ENCODE measurements around the gene TBX21.
A peak's percentile ranks its signal among the peaks of the same experiment; 100 is the strongest.

The TBX21 gene

DNA sequence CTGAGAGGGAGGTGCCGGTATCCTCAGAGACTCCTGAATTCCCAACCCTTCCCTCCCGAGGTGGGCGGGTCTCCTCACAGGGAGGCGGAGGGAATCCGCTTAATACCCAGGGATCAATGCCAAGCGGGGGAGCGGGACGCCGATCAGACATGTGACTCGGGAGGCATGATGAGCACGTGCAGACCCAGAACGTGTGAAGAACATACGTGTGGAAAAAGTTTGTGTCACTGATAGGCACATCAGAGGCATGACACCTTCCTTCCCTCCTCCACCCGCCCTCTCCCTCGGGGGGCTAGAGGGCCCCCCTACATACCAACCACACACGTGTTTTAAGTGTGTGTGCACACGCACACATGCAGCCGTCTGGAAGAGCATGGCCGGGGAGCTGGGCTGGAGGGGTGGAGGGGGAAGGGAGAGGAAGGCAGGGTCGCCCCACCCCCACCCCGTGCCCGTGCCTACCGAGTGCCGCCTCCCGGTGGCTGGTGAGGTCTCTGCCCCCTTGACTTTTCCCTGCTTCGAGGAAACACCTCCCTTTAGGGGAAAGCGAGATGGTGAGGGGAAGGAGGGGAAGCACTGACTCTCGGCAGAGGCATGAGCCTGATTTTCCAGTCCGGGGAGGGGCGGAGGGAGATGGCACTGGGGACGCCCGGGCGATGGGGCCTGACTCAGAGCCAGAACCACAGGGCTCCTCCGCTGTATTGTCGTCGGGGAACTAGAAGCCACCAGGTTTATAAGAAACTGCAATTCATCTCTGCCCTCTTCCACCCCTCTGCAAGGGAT lies 12.1 kb upstream of the TBX21 start:
- Histone ChIP-seq H3K27ac (no peak overlapping the region), H3K4me3 (peak overlapping the region; percentile 35)
- TF ChIP-seq, protein P1, sequence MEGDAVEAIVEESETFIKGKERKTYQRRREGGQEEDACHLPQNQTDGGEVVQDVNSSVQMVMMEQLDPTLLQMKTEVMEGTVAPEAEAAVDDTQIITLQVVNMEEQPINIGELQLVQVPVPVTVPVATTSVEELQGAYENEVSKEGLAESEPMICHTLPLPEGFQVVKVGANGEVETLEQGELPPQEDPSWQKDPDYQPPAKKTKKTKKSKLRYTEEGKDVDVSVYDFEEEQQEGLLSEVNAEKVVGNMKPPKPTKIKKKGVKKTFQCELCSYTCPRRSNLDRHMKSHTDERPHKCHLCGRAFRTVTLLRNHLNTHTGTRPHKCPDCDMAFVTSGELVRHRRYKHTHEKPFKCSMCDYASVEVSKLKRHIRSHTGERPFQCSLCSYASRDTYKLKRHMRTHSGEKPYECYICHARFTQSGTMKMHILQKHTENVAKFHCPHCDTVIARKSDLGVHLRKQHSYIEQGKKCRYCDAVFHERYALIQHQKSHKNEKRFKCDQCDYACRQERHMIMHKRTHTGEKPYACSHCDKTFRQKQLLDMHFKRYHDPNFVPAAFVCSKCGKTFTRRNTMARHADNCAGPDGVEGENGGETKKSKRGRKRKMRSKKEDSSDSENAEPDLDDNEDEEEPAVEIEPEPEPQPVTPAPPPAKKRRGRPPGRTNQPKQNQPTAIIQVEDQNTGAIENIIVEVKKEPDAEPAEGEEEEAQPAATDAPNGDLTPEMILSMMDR (IDR thresholded peaks at IDR 0.05), result no peak
- DNase-seq (ENCODE audit: low spot score), result no peak

DNA sequence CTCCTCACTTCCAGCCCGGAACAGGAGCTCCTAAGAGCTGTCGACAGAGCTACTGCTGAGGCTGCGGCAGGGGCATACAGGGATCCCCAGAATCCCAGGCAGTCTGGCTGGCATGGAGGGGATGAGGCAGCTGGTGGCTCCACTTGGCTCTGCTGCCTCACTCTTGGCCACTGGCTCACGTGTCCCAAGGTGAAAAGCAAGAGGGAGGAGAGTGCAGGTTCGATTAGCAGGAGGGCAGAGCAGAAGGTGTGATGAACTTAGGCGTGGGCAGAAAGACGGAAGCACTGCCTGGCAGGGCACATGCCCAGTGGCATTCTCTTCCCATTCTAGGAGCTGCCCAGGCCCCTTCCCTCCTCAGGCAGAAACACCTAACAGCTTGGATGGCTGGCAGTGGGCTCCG lies 11.3 kb upstream of the TBX21 start:
- TF ChIP-seq, protein P1 (IDR thresholded peaks at IDR 0.05), result no peak
- DNase-seq (ENCODE audit: low spot score), result no peak
- H3K4me3 ChIP-seq, result no peak overlapping the region
- H3K27ac ChIP-seq, result no peak overlapping the region

DNA sequence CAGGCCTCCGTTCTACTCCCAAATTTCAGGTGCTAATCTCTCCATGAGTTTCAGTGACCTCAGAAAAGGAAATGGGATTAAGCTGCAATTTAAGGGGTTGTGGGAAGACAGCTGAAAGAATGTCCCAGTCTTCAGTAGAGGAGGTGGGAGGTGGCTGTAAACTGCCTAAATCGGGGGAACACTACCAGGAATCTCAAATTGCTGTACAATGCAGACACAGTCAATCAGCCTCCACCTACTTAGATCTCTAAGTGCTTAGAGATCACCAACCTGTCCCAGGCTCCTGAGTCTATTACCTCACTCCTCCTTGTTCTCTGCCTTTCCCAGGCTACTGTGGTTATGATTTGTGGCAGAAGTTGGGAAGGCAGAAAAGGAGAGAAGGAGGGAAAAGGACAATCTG lies 8.3 kb upstream of the TBX21 start:
- no peak overlapping the region for H3K4me3 ChIP-seq
- H3K27ac ChIP-seq, result no peak overlapping the region
- DNase-seq (ENCODE audit: low spot score), result no peak
- TF ChIP-seq, protein P1 (IDR thresholded peaks at IDR 0.05), result no peak

DNA sequence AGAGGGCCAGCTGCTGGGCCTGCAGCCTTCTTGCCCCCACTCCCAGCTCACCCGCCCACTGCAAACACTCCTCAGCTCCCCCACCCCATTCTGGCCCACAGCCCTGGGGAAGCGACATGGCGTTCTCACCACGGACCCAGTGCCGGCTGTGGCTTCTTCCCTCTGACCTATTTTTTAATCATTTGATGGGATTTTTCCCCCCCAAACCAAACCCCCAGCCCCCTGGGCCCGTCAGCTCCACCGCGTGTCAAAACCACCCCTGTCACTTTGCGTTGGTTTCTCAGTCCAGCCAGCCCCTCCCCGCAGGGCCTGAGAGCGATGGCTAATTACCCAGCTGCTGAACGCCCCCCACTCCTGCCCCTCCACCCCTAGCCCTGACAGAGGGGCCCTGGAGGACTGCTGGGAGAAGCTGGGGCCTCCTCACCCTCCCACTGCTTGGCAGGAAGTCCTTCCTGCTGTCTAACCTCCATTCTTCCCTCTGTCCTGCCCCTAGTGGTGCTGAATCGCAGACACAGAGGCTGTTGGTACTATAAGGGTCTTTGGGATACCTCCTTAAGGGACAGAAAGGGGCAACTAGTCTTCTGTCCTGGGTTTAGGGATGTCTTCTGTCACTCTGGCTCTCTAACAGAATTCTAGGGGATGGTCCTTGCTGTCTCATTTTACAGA lies 7.5 kb upstream of the TBX21 start:
- TF ChIP-seq, protein P1 (IDR thresholded peaks at IDR 0.05), result no peak
- Histone ChIP-seq H3K27ac (no peak overlapping the region), H3K4me3 (no peak overlapping the region)
- DNase-seq (ENCODE audit: low spot score), result no peak

DNA sequence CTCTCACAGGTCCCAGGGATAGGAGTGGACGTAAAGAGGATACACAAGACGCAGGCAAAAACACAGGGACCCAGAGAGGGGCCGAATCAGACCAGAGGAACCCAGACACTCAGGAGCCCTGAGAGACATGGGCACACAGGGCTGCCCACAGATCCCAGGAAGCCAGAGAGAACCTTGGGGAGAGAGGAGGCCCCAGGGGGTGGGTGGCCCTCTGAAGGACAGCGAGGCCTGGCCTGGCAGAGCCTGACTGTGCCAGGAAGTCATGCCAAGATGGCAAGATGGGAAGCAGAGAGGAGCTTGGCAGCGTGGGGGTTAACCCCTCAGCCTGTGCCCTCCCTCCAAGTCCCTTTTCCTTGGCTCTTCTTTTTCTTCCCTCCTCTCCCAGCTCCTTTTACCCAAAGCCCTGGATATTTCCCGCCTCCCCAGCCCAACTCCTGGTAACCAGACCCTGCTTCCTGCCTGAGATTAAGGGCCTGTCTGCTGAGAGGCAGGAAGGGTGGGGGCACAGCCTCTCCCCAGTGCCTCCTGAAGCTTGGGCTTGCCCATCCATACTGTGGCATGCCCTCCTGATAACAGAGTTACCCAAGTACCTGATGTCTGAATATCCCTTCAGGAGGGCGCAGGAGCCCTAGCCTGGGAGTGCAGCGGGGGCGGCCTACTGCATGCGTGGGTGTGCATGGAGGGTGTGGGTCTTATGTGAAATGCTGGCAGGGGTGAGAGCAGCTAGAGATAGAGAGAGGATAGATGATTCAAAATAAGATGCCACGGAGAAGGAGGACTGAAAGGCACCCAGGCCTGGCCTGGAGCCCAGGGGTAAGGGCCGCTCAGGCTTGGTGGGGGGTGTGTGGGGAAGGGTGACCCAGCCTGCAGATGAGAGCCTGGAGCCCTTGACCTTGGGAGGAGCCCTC lies 6.0 kb upstream of the TBX21 start:
- no peak for DNase-seq (ENCODE audit: low spot score)
- TF ChIP-seq, protein P1 (IDR thresholded peaks at IDR 0.05), result no peak
- no peak overlapping the region for H3K4me3 ChIP-seq
- H3K27ac ChIP-seq, result no peak overlapping the region

DNA sequence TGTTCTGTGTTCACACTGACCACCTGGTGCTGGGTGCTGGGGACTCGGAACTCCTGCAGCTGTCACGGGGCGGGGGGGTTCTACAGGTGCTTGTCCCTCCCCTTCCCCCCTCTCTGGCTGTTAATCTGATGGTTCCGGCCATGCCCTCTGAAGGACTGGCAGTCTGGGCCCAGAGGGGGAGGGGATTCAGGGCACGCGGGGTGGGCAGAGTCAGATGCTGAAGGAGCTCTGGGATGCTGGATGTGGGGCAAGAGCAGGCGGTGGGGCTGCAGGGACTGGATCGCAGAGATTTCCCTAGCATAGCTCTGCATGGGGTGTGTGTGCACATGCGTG lies 5.4 kb upstream of the TBX21 start:
- Histone ChIP-seq H3K4me3 (no peak overlapping the region), H3K27ac (no peak overlapping the region)
- TF ChIP-seq, protein P1 (IDR thresholded peaks at IDR 0.05), result no peak
- no peak for DNase-seq (ENCODE audit: low spot score)

All from coronary artery (tissue), 2 donors.